Muscle layer of colon (tissue), 2 donors: ENCODE results near the gene NAA16.
"Not testable (repeated sequence)": the region's sequence is repeated elsewhere in the genome, so short reads cannot be mapped to it uniquely, and the experiment has no call there.

Experiments
- H3K27ac ChIP-seq: one replicate; pipeline ENCODE4 v1.7.0; 2013; ENCODE audit warnings: low read depth, mild to moderate bottlenecking, low read length, moderate library complexity
- H3K27me3 ChIP-seq, 2 donors: one replicate each; pipeline ENCODE4 v1.7.0; 2013; ENCODE audit warnings: low read length in 2 of 2, mild to moderate bottlenecking in 2 of 2; ENCODE audit not compliant: insufficient read depth in 2 of 2, control insufficient read depth in 1 of 2
- H3K36me3 ChIP-seq: one replicate; pipeline ENCODE4 v1.7.0; 2013; ENCODE audit warnings: mild to moderate bottlenecking, low read length; ENCODE audit not compliant: insufficient read depth
- H3K4me1 ChIP-seq: one replicate; pipeline ENCODE4 v1.7.0; 2013; ENCODE audit warnings: mild to moderate bottlenecking, low read length; ENCODE audit not compliant: insufficient read depth
- H3K4me3 ChIP-seq, 2 donors: one replicate each; pipeline ENCODE4 v1.7.0; 2013; ENCODE audit warnings: low read length in 2 of 2, low read depth in 1 of 2, mild to moderate bottlenecking in 1 of 2, moderate library complexity in 1 of 2
- H3K9ac ChIP-seq: one replicate; pipeline ENCODE4 v1.7.0; 2013; ENCODE audit warnings: low read length
- H3K9me3 ChIP-seq: one replicate; pipeline ENCODE4 v1.7.0; 2013; ENCODE audit warnings: mild to moderate bottlenecking, low read length
- donor health status: abdominal sarcoma.
- donor health status: Adenocarcinoma of cecum.

NAA16 gene

GRCh38 chr13:41418027-41418426 is 107.0 kb downstream of the NAA16 start:
- Histone ChIP-seq H3K27me3 (no peaks in the 10 kb centered on the region), H3K27ac (no peak overlapping the region), H3K36me3 (no peaks in the 10 kb centered on the region), H3K9me3 (no peaks in the 10 kb centered on the region), H3K4me1 (no peaks in the 10 kb centered on the region), H3K4me3 (no peak overlapping the region), H3K9ac (no peak overlapping the region)

GRCh38 chr13:41418731-41419130 is 107.7 kb downstream of the NAA16 start:
- H3K4me1 ChIP-seq, result no peaks in the 10 kb centered on the region

DNA sequence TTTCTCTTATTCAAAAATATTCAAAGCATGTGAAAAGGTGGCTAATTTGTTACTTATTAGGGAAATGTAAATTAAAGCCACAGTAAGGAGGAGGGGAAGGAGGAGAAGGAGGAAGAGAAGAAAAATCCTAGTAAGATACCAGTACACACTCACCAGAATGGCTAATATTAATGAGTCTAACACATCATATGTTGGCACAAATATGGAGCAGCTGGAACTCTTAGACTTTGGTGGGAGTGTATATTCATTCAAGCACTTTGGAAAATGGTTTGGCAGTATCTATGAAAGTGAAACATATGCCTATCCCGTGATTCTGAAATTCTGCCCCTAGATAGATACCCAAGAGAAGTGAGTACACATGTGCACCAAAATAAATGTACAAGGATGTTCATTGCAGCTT is 108.1 kb downstream of the NAA16 start:
- H3K27ac ChIP-seq, result no peak overlapping the region
- H3K9ac ChIP-seq, result no peak overlapping the region
- H3K4me3 ChIP-seq, result no peak overlapping the region
- no peaks in the 10 kb centered on the region for H3K27me3 ChIP-seq
- no peaks in the 10 kb centered on the region for H3K9me3 ChIP-seq
- H3K4me1 ChIP-seq, result no peaks in the 10 kb centered on the region
- no peaks in the 10 kb centered on the region for H3K36me3 ChIP-seq

More at GRCh38 chr13:41418731-41419130, 107.7 kb downstream of the NAA16 start:
- Histone ChIP-seq H3K27me3 (no peaks in the 10 kb centered on the region), H3K9me3 (no peaks in the 10 kb centered on the region), H3K27ac (no peak overlapping the region), H3K4me3 (no peak overlapping the region), H3K9ac (no peak overlapping the region), H3K36me3 (no peaks in the 10 kb centered on the region)

DNA sequence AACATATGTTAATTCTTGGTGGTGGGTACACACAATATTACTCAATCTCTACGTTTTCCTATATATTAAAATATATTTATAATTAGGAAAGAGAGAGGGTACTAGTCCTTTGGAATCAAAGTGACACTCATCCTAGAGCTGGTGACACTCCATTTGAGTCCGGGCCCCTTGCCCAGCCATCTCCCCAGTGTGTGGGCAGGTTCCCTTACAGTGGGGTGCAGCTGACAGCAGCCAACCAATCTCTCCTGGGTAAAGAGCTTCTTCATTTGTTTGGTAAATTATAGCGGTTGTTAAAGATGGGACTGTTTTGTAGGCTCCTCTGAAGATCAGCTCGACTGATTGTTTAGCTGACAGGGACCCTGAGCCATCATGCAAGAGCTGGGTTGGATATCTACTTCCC is 109.1 kb downstream of the NAA16 start:
- Histone ChIP-seq H3K4me1 (no peaks in the 10 kb centered on the region), H3K4me3 (no peak overlapping the region), H3K9me3 (no peaks in the 10 kb centered on the region), H3K27me3 (no peaks in the 10 kb centered on the region), H3K36me3 (no peaks in the 10 kb centered on the region), H3K9ac (no peak overlapping the region), H3K27ac (no peak overlapping the region)

GRCh38 chr13:41421330-41421729 is 110.3 kb downstream of the NAA16 start:
- H3K4me3 ChIP-seq, H3K36me3 ChIP-seq, H3K9ac ChIP-seq: not testable (repeated sequence)

DNA sequence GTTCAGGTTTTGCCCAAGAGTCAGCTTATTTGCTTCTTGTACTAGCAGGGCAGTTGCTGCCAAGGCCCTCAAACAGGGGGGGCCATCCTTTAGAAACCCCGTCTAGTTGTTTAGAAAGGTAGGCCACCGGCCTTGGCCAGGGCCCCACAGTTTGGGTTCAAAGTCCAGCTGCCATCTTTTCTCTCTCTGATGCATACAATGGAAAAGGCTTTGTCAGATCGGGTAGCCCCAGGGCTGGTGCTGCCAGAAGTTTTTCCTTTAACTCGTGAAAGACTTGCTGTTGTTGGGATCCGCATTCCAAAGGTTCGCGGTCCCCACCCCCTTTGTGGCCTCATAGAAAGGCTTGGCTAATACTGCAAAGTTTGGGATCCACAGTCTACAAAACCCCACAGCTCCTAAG is 110.9 kb downstream of the NAA16 start:
- not testable (repeated sequence) for H3K9ac ChIP-seq, H3K4me1 ChIP-seq, H3K27me3 ChIP-seq, H3K9me3 ChIP-seq, H3K4me3 ChIP-seq, H3K27ac ChIP-seq, H3K36me3 ChIP-seq

More at GRCh38 chr13:41421330-41421729, 110.3 kb downstream of the NAA16 start:
- H3K27me3 ChIP-seq, H3K9me3 ChIP-seq, H3K27ac ChIP-seq, H3K4me1 ChIP-seq: not testable (repeated sequence)

GRCh38 chr13:41423259-41423658 is 112.2 kb downstream of the NAA16 start:
- not testable (repeated sequence) for H3K9ac ChIP-seq, H3K4me1 ChIP-seq, H3K27me3 ChIP-seq, H3K36me3 ChIP-seq, H3K4me3 ChIP-seq, H3K27ac ChIP-seq, H3K9me3 ChIP-seq

GRCh38 chr13:41424675-41425074 is 113.6 kb downstream of the NAA16 start:
- not testable (repeated sequence) for H3K9ac ChIP-seq, H3K27me3 ChIP-seq, H3K36me3 ChIP-seq, H3K4me1 ChIP-seq, H3K27ac ChIP-seq, H3K4me3 ChIP-seq, H3K9me3 ChIP-seq

DNA sequence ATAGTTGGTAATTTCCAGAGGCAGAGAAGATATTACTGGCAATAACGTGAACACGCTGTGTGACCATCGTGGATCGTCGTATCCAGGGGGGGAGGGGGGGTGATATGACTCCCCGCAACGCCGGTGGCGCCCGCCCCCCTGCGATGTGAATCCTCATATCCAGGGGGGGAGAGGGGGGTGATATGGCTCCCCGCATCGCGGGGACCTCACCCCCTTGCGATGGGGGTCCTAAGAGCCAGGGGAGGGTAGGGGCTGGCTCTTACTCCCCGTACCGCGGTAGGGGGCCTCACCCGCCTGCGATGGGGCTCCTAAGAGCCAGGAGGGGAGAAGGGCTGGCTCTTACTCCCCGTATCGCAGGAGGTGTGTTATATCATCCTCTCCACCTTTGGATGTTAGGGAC is 115.0 kb downstream of the NAA16 start:
- Histone ChIP-seq H3K27me3 (peaks cover 0 to 6% of the 10 kb centered on the region in 2 donors), H3K9me3 (no peaks in the 10 kb centered on the region), H3K4me1 (no peaks in the 10 kb centered on the region), H3K4me3 (no peak overlapping the region), H3K9ac (no peak overlapping the region), H3K27ac (no peak overlapping the region), H3K36me3 (no peaks in the 10 kb centered on the region)
